T-helper 2 cell treated with Interferon-gamma antibody and Interleukin-4, amounts not matched to agents 5 μg/mL and 100 μg/mL, for 36 hours (primary cell): ENCODE results near the gene PTPRN2.
"Not testable (repeated sequence)": the region's sequence is repeated elsewhere in the genome, so short reads cannot be mapped to it uniquely, and the experiment has no call there.

Source experiments
- DNase-seq: peaks from one replicate; pipeline ENCODE4 v3.0.0; 2021; ENCODE audit warnings: low spot score
- H3K27ac Mint-ChIP-seq: one replicate; pipeline ENCODE4 v1.8.0; 2021; ENCODE audit warnings: mild to moderate bottlenecking, mixed read lengths
- H3K27me3 Mint-ChIP-seq: one replicate; pipeline ENCODE4 v1.8.0; 2021; ENCODE audit warnings: low read depth, mixed read lengths
- H3K36me3 Mint-ChIP-seq: one replicate; pipeline ENCODE4 v1.8.0; 2021; ENCODE audit warnings: low read depth, mixed read lengths
- H3K4me1 Mint-ChIP-seq: one replicate; pipeline ENCODE4 v1.8.0; 2021; ENCODE audit warnings: low read depth, mixed read lengths
- H3K4me3 Mint-ChIP-seq: one replicate; pipeline ENCODE4 v1.8.0; 2022; ENCODE audit warnings: mild to moderate bottlenecking, moderate library complexity, mixed read lengths
- H3K9me3 Mint-ChIP-seq: one replicate; pipeline ENCODE4 v1.8.0; 2021; ENCODE audit warnings: mixed read lengths

PTPRN2 gene

DNA sequence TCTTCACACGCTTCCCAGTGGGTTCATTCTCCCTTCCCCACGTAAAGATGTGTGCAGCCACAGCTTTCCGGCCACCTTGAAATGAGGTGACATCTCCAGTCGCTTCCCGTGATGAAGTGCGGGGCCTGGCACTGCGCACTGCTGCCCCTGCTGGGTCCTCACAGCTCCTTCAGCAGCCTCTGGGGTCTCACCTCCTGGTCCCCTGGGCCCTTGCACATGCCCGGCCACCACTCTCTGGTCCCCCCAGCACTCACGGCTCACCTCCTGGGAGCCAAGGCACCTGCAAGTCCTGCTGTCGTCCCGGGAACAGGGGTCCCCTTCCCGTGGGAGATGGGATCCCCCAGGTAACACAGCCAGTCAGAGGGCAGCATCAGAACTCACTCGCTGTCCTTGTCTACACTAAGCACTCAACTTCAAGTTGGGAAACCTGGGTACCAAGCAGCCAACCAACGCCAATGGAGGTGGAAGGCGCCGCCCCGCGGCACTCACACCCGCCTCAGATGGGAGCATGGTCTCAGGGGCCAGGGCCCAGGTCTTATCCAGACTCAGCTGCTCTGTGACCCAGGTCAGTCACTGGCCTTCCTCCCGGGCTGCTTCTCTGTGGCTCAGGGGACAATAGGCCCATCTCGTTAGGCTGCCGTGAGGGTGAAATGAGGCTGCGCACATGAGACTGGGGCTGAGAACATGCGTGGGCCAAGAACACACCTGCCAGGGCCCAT is 176.2 kb downstream of the PTPRN2 start:
- Mint-ChIP-seq H3K27me3 (no peaks in the 10 kb centered on the region), H3K4me3 (no peak overlapping the region), H3K4me1 (no peaks in the 10 kb centered on the region), H3K9me3 (peaks cover 2% of the 10 kb centered on the region), H3K36me3 (no peaks in the 10 kb centered on the region), H3K27ac (no peak overlapping the region)
- no peak for DNase-seq

- no peak for DNase-seq
- Mint-ChIP-seq H3K4me3 (no peak overlapping the region), H3K36me3 (no peaks in the 10 kb centered on the region), H3K27me3 (no peaks in the 10 kb centered on the region), H3K9me3 (no peaks in the 10 kb centered on the region), H3K27ac (no peak overlapping the region), H3K4me1 (no peaks in the 10 kb centered on the region)
Observed at GRCh38 chr7:158410720-158411119, 176.9 kb downstream of the PTPRN2 start.

DNA sequence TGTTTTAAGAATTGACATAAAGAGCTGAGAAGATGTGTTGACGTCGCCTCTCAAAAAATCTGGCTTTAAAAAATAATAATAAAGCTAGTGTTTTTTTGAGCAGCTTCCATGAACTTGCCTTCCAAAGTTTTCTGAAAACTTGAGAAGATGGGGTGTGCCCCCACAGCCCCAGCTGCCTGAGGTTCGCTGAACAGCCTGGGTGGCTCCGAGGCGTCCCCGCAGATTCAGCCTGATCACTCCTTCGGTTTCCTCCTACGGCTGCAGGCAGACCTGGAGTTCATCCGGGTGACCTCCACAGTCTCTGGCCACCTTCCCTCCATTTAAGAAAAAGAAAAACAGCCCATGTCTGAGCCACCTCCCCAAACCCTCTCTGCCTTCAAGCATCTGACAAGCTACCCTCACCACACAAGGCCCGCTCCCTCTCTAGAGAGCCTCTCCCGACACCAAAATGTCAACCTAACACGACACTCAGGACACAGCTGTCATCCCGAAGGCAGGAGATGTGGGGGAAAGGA is 177.8 kb downstream of the PTPRN2 start:
- no peak overlapping the region for H3K4me3 Mint-ChIP-seq
- no peaks in the 10 kb centered on the region for H3K36me3 Mint-ChIP-seq
- no peaks in the 10 kb centered on the region for H3K9me3 Mint-ChIP-seq
- DNase-seq, result no peak
- H3K27me3 Mint-ChIP-seq, result no peaks in the 10 kb centered on the region
- H3K4me1 Mint-ChIP-seq, result no peaks in the 10 kb centered on the region
- H3K27ac Mint-ChIP-seq, result no peak overlapping the region

- Mint-ChIP-seq H3K27me3 (no peaks in the 10 kb centered on the region), H3K27ac (no peak overlapping the region), H3K4me3 (no peak overlapping the region), H3K9me3 (no peaks in the 10 kb centered on the region), H3K36me3 (no peaks in the 10 kb centered on the region), H3K4me1 (no peaks in the 10 kb centered on the region)
- no peak for DNase-seq
Observed at GRCh38 chr7:158409120-158409519, 178.5 kb downstream of the PTPRN2 start.

- no peak for DNase-seq
- H3K9me3 Mint-ChIP-seq, result no peaks in the 10 kb centered on the region
- no peaks in the 10 kb centered on the region for H3K27me3 Mint-ChIP-seq
- H3K27ac Mint-ChIP-seq, result no peak overlapping the region
- no peaks in the 10 kb centered on the region for H3K36me3 Mint-ChIP-seq
- no peak overlapping the region for H3K4me3 Mint-ChIP-seq
- H3K4me1 Mint-ChIP-seq, result no peaks in the 10 kb centered on the region
Observed at GRCh38 chr7:158408318-158408920, 179.2 kb downstream of the PTPRN2 start.

GRCh38 chr7:158407581-158408317 is 179.9 kb downstream of the PTPRN2 start:
- Mint-ChIP-seq H3K4me3 (no peak overlapping the region), H3K4me1 (no peaks in the 10 kb centered on the region), H3K36me3 (no peaks in the 10 kb centered on the region), H3K27ac (no peak overlapping the region), H3K27me3 (no peaks in the 10 kb centered on the region), H3K9me3 (no peaks in the 10 kb centered on the region)
- no peak for DNase-seq

DNA sequence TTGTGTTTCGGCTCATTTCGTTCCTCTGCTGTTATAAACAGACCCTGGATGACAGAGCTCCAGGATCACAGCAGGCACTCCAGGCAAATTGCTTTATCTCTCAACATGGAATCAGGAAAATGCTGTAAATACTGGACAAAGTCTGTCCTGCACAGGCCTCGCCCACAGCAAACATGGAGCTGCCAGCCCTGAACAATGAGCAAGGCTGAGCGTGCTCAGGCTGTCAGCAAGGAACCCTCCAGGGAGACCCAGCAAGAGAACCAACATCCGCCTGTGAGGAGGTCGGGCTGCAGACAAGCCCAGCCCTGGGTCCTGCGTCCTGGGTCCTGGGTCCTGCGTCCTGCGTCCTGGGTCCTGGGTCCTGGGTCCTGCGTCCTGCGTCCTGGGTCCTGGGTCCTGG is 180.8 kb downstream of the PTPRN2 start:
- Mint-ChIP-seq H3K9me3 (no peaks in the 10 kb centered on the region), H3K27me3 (no peaks in the 10 kb centered on the region), H3K4me1 (no peaks in the 10 kb centered on the region), H3K4me3 (no peak overlapping the region), H3K36me3 (no peaks in the 10 kb centered on the region), H3K27ac (no peak overlapping the region)
- DNase-seq, result no peak

- Mint-ChIP-seq H3K4me3 (no peak overlapping the region), H3K36me3 (no peaks in the 10 kb centered on the region), H3K27ac (no peak overlapping the region), H3K4me1 (no peaks in the 10 kb centered on the region), H3K27me3 (no peaks in the 10 kb centered on the region), H3K9me3 (no peaks in the 10 kb centered on the region)
- DNase-seq, result no peak
Observed at GRCh38 chr7:158406364-158406763, 181.3 kb downstream of the PTPRN2 start.

DNA sequence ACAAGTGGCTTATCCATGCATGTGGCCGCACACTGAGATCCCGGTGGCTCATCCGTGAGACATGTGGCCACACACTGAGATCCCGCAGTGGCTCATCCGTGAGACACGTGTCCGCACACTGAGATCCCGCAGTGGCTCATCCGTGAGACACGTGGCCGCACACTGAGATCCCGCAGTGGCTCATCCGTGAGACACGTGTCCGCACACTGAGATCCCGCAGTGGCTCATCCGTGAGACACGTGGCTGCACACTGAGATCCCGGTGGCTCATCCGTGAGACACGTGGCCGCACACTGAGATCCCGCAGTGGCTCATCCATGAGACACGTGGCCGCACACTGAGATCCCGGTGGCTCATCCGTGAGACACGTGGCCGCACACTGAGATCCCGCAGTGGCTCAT is 181.9 kb downstream of the PTPRN2 start:
- not testable (repeated sequence) for DNase-seq, H3K4me1 Mint-ChIP-seq, H3K4me3 Mint-ChIP-seq, H3K9me3 Mint-ChIP-seq, H3K36me3 Mint-ChIP-seq, H3K27ac Mint-ChIP-seq, H3K27me3 Mint-ChIP-seq

DNA sequence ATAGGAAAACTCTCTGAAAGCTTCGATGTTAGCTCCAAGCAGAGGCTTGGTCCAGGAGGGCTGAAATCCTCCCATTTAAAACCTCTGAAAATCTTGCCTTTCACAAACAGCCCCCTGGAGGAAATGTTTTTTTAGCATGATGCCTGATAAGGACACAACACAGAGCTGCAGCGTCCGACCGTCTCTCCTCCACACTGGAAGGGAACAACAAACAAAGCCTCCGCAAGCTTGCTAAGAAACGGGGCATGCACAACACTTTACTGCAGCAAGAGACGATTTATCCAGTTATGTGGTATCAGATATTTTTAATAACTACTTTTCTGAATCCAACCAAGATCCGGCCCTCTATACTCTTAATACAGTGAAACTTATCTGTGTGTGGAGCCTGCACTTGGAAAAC is 182.3 kb downstream of the PTPRN2 start:
- Mint-ChIP-seq H3K9me3 (no peaks in the 10 kb centered on the region), H3K27me3 (no peaks in the 10 kb centered on the region), H3K4me1 (no peaks in the 10 kb centered on the region), H3K27ac (no peak overlapping the region), H3K36me3 (no peaks in the 10 kb centered on the region), H3K4me3 (no peak overlapping the region)
- DNase-seq, result no peak

GRCh38 chr7:158404031-158404761 is 183.4 kb downstream of the PTPRN2 start:
- no peak for DNase-seq
- Mint-ChIP-seq H3K27me3 (no peaks in the 10 kb centered on the region), H3K4me1 (no peaks in the 10 kb centered on the region), H3K4me3 (no peak overlapping the region), H3K36me3 (no peaks in the 10 kb centered on the region), H3K9me3 (no peaks in the 10 kb centered on the region), H3K27ac (no peak overlapping the region)

DNA sequence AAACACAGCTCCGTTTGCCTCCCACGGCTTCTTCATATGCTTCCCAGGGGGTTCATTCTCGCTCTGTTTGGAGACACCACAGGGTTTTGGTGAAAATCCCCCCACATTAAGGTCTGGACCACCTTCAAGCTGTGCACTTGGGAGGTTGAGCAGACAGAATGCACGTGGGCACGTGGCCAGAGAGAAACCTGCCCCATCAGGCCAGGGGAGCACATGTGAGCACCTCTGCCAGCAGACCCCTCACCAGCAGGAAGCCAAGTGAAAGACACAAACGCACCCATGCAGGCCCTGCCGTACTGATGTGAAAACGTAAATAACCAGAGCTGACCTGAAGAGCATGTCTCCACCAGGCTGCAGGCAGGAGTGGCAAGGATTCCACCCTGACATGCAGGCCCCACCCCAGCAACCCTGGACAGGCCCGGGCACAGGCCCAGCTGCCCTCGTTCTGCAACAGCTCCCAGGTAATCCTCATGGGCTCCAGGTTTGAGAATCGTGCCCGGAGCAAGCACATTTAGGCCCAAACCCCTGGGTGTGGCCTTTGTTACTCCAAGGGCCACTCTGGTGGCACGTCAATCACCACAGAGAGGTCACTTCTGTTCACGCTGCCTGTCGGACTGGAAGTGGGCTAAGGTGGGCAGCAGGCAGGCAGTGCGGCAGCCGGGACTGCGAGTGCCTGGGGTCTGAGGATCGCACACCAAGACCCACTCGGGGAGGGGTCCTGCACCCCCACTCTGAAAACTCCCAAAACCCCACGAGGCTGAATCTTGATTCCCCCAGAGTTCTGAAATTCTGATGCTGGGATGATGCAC is 184.4 kb downstream of the PTPRN2 start:
- no peak overlapping the region for H3K4me3 Mint-ChIP-seq

GRCh38 chr7:158402471-158402870 is 185.2 kb downstream of the PTPRN2 start:
- H3K27ac Mint-ChIP-seq, result no peak overlapping the region
- H3K27me3 Mint-ChIP-seq, result no peaks in the 10 kb centered on the region
- no peaks in the 10 kb centered on the region for H3K36me3 Mint-ChIP-seq
- peaks cover 8% of the 10 kb centered on the region for H3K9me3 Mint-ChIP-seq
- no peak for DNase-seq
- no peak overlapping the region for H3K4me3 Mint-ChIP-seq
- H3K4me1 Mint-ChIP-seq, result no peaks in the 10 kb centered on the region

More for the DNA sequence above, 184.4 kb downstream of the PTPRN2 start:
- Mint-ChIP-seq H3K9me3 (peaks cover 8% of the 10 kb centered on the region), H3K27me3 (no peaks in the 10 kb centered on the region), H3K36me3 (no peaks in the 10 kb centered on the region), H3K4me1 (no peaks in the 10 kb centered on the region), H3K27ac (no peak overlapping the region)
- no peak for DNase-seq
